AG10803 (cell line): ENCODE results near the gene TMEM254.
"Not testable (repeated sequence)": the region's sequence is repeated elsewhere in the genome, so short reads cannot be mapped to it uniquely, and the experiment has no call there.

Experiments used
- DNase-seq: peaks from one replicate; pipeline ENCODE4 v3.0.0; 2010; ENCODE audit warnings: low read depth
- H3K4me3 ChIP-seq: 2 replicates; pipeline ENCODE4 v1.5.1; 2011; ENCODE audit warnings: mild to moderate bottlenecking, low read length, control low read depth
- TF ChIP-seq, protein P1 (sequence below): conservative IDR thresholded peaks from 2 replicates; pipeline ENCODE4 v1.5.1; 2011; ENCODE audit warnings: mild to moderate bottlenecking, low read length, control low read depth, inconsistent platforms

The TMEM254 gene

DNA sequence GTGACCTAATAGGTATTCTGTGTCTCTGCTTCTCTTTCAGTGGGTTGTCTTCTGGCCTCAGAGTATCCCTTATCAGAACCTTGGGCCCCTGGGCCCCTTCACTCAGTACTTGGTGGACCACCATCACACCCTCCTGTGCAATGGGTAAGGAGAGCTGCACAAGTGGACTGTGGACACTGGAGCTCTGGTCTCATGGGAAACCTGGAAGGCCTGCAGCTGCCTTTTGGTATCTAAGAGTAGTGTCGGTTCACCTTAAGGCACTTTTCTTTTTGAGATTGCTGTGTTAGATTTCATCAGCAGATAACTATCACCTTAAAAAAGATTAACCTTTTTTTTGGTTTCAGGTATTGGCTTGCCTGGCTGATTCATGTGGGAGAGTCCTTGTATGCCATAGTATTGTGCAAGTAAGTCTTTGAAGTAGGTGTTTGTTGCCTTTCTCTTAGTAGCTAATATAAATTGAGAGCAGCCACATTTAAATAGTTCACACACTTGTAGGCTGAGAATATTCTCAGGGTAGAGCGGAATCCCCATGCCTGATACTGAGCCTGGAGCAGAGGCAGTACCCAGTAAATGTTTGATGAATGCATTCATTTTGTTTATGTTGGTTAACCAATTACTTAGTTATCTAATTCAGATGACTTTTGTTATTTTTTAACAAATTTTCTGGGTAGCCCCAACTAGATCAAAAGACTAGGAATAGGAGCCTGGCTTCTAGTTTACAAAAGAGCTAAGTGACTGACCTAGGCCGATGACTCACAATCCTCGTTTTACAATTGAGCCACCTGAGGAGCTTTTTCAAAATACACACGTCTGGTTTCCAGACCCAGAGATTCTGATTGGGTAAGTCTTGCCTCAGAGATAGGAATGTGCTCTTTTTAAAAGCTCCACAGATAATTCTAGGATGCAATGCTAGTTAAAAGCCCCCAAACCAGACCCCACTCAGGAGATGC lies 3.6 kb downstream of the TMEM254 start:
- DNase-seq, result peak; percentile 15
- TF ChIP-seq, protein P1, sequence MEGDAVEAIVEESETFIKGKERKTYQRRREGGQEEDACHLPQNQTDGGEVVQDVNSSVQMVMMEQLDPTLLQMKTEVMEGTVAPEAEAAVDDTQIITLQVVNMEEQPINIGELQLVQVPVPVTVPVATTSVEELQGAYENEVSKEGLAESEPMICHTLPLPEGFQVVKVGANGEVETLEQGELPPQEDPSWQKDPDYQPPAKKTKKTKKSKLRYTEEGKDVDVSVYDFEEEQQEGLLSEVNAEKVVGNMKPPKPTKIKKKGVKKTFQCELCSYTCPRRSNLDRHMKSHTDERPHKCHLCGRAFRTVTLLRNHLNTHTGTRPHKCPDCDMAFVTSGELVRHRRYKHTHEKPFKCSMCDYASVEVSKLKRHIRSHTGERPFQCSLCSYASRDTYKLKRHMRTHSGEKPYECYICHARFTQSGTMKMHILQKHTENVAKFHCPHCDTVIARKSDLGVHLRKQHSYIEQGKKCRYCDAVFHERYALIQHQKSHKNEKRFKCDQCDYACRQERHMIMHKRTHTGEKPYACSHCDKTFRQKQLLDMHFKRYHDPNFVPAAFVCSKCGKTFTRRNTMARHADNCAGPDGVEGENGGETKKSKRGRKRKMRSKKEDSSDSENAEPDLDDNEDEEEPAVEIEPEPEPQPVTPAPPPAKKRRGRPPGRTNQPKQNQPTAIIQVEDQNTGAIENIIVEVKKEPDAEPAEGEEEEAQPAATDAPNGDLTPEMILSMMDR, result no peak
- H3K4me3 ChIP-seq, result no peak overlapping the region

DNA sequence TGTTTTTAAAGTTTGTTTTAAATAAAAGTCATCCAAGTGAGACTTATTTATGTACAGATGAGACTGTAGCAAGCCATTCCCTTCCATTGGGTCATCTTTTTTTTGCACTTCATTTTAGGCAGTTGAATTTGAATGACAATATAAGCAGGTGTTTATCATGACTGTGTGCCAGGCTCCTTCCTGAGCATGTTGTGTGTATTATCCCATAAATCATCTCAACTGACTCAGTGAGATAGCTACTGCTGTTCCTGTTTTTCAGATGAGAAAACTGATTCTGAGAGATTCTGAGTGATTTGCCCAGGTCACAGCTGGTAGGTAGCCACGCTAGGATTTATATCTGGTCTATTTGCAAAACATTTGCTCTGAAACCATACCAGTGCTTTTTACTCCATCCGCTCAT lies 11.7 kb downstream of the TMEM254 start:
- no peak overlapping the region for H3K4me3 ChIP-seq
- TF ChIP-seq, protein P1, result no peak
- DNase-seq, result no peak

DNA sequence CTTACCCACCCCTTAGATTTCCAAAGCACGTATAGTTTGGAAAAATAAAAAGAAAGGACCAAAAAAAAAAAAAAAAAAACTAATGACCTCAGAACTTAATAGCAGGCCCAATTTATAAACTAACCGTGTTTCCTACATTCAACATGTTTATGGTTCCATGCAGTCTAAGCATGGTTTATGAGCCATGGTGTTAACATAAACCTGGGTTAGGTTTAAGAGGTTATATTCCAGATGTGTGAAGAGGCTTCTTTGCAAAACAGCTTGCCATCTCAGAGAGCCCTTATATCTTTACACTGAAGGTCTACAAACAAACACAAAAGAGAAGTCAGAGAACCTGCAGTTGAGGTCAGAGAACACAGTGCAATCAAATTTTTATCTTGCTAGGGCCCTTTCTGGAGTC lies 15.8 kb downstream of the TMEM254 start:
- TF ChIP-seq, protein P1, result no peak
- no peak for DNase-seq
- no peak overlapping the region for H3K4me3 ChIP-seq

DNA sequence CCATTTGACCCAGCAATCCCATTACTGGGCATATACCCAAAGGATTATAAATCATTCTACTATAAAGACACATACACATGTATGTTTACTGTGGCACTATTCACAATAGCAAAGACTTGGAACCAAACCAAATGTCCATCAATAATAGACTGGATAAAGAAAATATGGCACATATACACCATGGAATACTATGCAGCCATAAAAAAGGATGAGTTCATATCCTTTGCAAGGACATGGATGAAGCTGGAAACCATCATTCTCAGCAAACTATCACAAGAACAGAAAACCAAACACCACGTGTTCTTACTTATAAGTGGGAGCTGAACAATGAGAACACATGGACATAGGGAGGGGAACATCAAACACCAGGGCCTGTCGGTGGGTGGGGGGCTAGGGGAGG lies 19.8 kb downstream of the TMEM254 start:
- not testable (repeated sequence) for H3K4me3 ChIP-seq, DNase-seq

DNA sequence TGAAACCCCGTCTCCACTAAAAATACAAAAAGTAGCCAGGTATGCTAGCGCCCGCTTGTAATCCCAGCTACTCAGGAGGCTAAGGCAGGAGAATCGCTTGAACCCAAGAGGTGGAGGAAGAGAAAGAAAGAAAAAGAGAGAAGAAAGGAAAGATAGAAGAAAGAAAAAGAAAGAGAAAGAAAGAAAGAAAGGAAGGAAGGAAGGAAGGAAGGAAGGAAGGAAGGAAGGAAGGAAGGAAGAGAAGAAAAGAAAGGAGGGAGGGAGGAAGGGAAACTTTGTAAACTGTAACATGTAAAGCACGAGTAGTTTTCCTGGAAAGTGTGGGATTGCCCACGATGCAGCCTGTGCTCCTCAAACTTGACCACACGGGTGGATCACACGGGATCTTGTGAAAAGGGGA lies 20.8 kb downstream of the TMEM254 start:
- not testable (repeated sequence) for H3K4me3 ChIP-seq, DNase-seq

DNA sequence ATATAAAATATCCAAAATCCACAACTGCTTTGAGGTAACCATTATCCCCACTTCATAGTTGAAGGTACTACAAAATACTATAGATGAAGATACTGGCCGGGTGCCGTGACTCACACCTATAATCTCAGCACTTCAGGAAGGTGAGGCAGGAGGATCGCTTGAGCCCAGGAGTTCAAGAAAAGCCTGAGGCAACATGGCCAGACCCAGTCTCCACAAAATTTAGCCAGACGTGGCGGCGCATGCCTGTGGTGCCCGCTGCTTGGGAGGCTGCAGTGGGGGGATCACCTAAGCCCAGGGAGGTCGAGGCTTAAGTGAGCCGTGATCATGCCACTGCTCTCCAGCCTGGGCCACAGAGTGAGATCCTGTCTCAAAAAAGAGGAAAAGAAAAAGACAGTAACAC lies 21.7 kb downstream of the TMEM254 start:
- H3K4me3 ChIP-seq, result no peak overlapping the region
- TF ChIP-seq, protein P1, result no peak
- DNase-seq, result no peak

DNA sequence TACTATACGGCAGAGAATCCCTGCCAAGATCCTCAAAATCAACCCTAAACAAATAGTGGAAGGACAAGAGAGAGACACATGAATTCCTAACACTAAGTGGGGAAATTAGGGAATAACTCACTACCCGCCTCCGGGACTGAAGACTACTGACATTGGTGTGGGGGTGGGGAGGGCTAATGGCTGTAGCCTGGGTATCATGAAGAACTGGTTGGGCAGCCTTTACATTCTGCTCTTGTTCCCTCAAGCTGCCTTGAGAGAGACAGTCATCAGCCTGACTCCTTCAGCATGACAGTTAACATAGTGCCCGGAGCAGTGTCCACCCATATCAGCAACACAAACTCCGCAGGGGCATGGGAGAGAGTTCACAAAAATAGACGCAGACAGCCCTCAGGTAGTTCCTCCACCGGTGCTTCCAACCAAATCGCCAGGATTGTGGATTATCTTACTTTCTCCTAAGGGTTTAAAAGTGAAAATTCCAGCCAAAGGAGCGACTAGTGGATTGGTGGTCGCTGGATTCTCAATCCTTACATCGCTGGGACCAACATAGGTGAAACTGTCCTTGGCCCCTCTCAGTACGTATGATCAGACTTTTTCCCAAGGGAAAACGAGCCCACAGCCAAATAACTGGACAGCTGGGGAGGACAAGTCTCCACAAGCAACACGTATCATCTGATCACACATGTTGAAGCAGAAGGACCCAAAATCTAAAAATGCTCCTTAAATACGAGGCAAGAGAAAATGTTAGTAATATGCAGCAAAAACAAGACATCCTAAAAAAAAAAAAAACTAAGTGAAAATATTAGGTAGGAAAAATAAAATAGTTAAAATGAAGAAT lies 22.6 kb downstream of the TMEM254 start:
- TF ChIP-seq, protein P1, result no peak
- no peak for DNase-seq
- H3K4me3 ChIP-seq, result no peak overlapping the region
